HG02852 (cell line): ENCODE measurements around the gene TERB2.
"Not testable (repeated sequence)": the region's sequence is repeated elsewhere in the genome, so short reads cannot be mapped to it uniquely, and the experiment has no call there.

ENCODE experiments used
- ATAC-seq: cut with Tn5 transposase; IDR thresholded peaks from one replicate; pipeline ENCODE4 v1.9.1; 2021; ENCODE audit warnings: mild to moderate bottlenecking, moderate library complexity; ENCODE audit not compliant: unreplicated experiment

Gene TERB2

GRCh38 chr15:45001180-45001579, 44.7 kb downstream of the TERB2 start:
- not testable (repeated sequence) for ATAC-seq

- peak; percentile 80 for ATAC-seq
Measured at GRCh38 chr15:45003731-45004410, 47.4 kb downstream of the TERB2 start.

GRCh38 chr15:45004590-45005175, 48.2 kb downstream of the TERB2 start:
- ATAC-seq = not testable (repeated sequence)

GRCh38 chr15:45009046-45009445, 52.6 kb downstream of the TERB2 start:
- ATAC-seq = no peak

- not testable (repeated sequence) for ATAC-seq
Measured at GRCh38 chr15:45015114-45015513, 58.6 kb downstream of the TERB2 start.

GRCh38 chr15:45020222-45020900, 63.9 kb downstream of the TERB2 start:
- not testable (repeated sequence) for ATAC-seq

- ATAC-seq = not testable (repeated sequence)
Measured at GRCh38 chr15:45020901-45021259, 64.4 kb downstream of the TERB2 start.

GRCh38 chr15:45021348-45021747, 64.9 kb downstream of the TERB2 start:
- no peak for ATAC-seq

GRCh38 chr15:45022871-45023658, 66.6 kb downstream of the TERB2 start, which contains the start of gene SORD:
Gene SORD (plus strand): TSS chr15:45023195. CDS start chr15:45023284, 89 bp downstream.
- ATAC-seq = peak; percentile 90

GRCh38 chr15:45023659-45024225, 67.3 kb downstream of the TERB2 start:
- peak; percentile 9 for ATAC-seq

- ATAC-seq = not testable (repeated sequence)
Measured at GRCh38 chr15:45024649-45025048, 68.2 kb downstream of the TERB2 start.

GRCh38 chr15:45025627-45026026, 69.1 kb downstream of the TERB2 start:
- not testable (repeated sequence) for ATAC-seq

- no peak for ATAC-seq
Measured at GRCh38 chr15:45026651-45027190, 70.2 kb downstream of the TERB2 start.

GRCh38 chr15:45027220-45027619, 70.7 kb downstream of the TERB2 start:
- ATAC-seq = no peak
